ENCODE data around the gene MAP3K1. TPM values are rescaled to one million over a fixed set of nuclear protein-coding genes. Genes with fewer than 3 reads are reported as not detected.
"Not testable (repeated sequence)": the region's sequence is repeated elsewhere in the genome, so short reads cannot be mapped to it uniquely, and the experiment has no call there.

MAP3K1 gene
- total and polyA plus RNA-seq, 7 donors, result 3.0 to 12.5 (median 8.4) TPM

DNA sequence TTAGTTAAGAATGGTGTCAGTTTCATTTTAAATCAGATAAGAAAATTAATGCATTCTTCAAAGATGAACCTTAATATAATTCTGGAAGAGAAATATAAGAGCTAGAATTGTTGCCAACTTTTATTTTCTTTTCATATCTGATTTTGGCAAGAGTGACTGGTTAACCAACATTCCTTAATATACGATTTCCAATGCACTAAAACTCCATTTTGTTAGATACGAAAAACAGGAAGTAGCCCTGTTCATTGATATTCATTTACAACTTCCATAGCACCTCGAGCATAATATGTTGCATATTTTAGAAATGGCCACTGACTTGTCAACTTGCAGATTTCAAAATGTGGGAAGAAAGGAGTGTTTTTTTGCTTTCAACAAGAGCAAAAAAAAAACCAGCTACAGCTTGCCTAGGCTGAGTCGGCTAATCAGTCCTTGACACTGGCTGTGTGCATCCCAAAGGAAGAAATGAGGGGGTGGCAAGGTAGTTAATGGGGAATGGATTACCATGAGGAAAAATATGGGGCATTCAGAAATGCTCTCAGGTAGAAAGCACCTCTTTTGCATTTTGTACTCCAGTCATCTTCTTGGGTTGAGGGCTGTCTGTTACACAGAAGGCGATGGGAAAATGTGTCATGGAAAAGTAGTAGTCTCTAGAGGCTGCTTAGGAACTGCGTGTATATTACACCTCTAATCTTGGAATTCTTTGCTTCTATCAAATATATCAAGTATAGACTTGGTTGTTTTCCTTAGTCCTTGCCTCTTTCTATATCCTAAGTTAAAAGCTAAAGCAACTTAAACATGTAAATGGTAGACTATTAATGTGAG, 3.9 kb downstream of the MAP3K1 start:
- Histone ChIP-seq H3K27ac (peak overlapping the region in 3 of 4 donors; percentile 0 to 11 (median 4)), H3K9me3 (no peaks in the 10 kb centered on the region), H3K4me3 (peak overlapping the region in 1 of 4 donors; percentile 9), H3K4me1 (peaks cover 0 to 12% (median 5%) of the 10 kb centered on the region in 4 donors), H3K27me3 (no peaks in the 10 kb centered on the region), H3K36me3 (no peaks in the 10 kb centered on the region)
- 45 to 47% methylated on average over 6 of the region's 6 CpGs for WGBS, 2 donors
- no peak for DNase-seq
- intact Hi-C loops (cut with DNase I), result loop anchor here (5.0 to 10.0 kb wide), 5 partner anchors 88 to 824 kb away; partner anchors contain the start of genes GPBP1, IL6ST, MIER3 and SETD9
- TF ChIP-seq POLR2A (IDR thresholded peaks at IDR 0.05) (no peak), POLR2AphosphoS5 (IDR thresholded peaks at IDR 0.05) (no peak), EP300 (IDR thresholded peaks at IDR 0.05) (no peak)
- TF ChIP-seq, protein P1, sequence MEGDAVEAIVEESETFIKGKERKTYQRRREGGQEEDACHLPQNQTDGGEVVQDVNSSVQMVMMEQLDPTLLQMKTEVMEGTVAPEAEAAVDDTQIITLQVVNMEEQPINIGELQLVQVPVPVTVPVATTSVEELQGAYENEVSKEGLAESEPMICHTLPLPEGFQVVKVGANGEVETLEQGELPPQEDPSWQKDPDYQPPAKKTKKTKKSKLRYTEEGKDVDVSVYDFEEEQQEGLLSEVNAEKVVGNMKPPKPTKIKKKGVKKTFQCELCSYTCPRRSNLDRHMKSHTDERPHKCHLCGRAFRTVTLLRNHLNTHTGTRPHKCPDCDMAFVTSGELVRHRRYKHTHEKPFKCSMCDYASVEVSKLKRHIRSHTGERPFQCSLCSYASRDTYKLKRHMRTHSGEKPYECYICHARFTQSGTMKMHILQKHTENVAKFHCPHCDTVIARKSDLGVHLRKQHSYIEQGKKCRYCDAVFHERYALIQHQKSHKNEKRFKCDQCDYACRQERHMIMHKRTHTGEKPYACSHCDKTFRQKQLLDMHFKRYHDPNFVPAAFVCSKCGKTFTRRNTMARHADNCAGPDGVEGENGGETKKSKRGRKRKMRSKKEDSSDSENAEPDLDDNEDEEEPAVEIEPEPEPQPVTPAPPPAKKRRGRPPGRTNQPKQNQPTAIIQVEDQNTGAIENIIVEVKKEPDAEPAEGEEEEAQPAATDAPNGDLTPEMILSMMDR (IDR thresholded peaks at IDR 0.05), result no peak

DNA sequence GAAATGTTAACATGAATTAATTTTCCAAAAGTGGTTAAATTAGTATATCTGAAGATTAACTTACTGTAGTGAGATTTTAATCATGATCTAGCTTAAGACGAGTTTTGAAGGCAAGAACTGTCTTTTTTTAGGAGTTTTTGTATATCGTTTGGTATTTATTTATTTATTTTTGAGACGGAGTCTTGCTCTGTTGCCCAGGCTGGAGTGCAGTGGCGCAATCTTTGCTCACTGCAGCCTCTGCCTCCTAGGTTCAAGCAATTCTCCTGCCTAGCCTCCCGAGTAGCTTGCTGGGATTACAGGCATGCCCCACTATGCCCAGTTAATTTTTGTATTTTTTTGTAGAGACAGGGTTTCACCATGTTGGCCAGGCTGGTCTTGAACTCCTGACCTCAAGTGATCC, 6.5 kb downstream of the MAP3K1 start:
- DNase-seq, H3K27ac ChIP-seq, H3K4me3 ChIP-seq, H3K9me3 ChIP-seq, H3K27me3 ChIP-seq, H3K36me3 ChIP-seq: not testable (repeated sequence)
- H3K4me1 ChIP-seq, result peaks cover 0 to 10% (median 5%) of the 10 kb centered on the region in 4 donors
- intact Hi-C loops (cut with DNase I), result loop anchor here (10.0 kb wide), 1 partner anchor 757 kb away; no protein-coding TSS in a partner anchor
- 89 to 91% methylated on average over 5 of the region's 5 CpGs for WGBS, 2 donors

DNA sequence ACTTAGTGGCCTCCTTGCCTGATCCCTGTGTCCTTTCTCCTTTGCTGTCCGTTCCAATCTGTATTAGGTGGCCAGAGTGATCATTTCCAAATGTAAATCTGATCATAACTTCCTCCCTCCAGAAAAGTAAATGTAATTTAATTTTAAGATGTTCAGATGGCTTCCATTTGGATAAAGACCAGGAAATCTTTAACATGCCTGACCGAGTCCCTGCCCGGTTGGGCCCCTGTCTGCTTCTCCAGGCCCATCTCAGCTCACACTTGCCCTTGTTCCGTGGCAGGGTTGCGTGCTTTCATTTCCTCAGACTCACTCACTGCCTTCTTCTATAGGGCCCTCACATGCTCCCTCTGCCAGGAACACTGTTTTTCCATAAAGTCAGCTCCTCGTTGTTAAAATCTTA, 7.6 kb downstream of the MAP3K1 start:
- Histone ChIP-seq H3K4me3 (no peak overlapping the region), H3K27ac (no peak overlapping the region), H3K9me3 (no peaks in the 10 kb centered on the region), H3K4me1 (peaks cover 0 to 5% (median 2%) of the 10 kb centered on the region in 4 donors), H3K27me3 (no peaks in the 10 kb centered on the region), H3K36me3 (no peaks in the 10 kb centered on the region)
- intact Hi-C loops (cut with DNase I), result loop anchor here (10.0 kb wide), 1 partner anchor 758 kb away; no protein-coding TSS in a partner anchor
- no peak for DNase-seq
- TF ChIP-seq POLR2A (IDR thresholded peaks at IDR 0.05) (no peak), POLR2AphosphoS5 (IDR thresholded peaks at IDR 0.05) (no peak), EP300 (IDR thresholded peaks at IDR 0.05) (no peak)
- TF ChIP-seq, protein P1 (IDR thresholded peaks at IDR 0.05), result no peak
- WGBS, 2 donors, result 59 to 82% methylated on average over 6 of the region's 6 CpGs

DNA sequence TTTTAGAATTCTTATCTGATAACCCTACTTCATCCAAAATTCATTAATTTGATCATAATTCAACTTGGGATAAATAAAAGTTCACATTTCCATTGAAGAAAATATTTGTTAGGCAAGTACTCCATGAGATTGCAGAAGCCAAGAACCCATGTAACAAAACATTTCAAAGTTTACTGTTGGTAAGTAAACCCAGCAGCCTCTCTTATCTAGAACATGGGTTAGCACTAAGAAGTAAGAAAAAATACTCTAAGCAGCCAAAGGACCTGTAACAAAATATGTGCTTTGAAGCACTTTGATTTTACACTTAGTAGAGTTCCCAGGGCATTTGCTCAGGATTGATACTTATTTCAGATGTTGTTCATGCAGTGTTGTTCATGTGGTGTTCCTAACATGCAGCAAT, 8.7 kb downstream of the MAP3K1 start:
- TF ChIP-seq, protein P1 (IDR thresholded peaks at IDR 0.05), result no peak
- no peak for TF ChIP-seq EP300 (IDR thresholded peaks at IDR 0.05)
- intact Hi-C loops (cut with DNase I), result loop anchor here (10.0 kb wide), 1 partner anchor 759 kb away; no protein-coding TSS in a partner anchor
- Histone ChIP-seq H3K36me3 (no peaks in the 10 kb centered on the region), H3K27ac (no peak overlapping the region), H3K4me3 (no peak overlapping the region), H3K4me1 (peaks cover 0 to 5% (median 2%) of the 10 kb centered on the region in 4 donors), H3K27me3 (no peaks in the 10 kb centered on the region), H3K9me3 (no peaks in the 10 kb centered on the region)
- DNase-seq, result no peak

DNA sequence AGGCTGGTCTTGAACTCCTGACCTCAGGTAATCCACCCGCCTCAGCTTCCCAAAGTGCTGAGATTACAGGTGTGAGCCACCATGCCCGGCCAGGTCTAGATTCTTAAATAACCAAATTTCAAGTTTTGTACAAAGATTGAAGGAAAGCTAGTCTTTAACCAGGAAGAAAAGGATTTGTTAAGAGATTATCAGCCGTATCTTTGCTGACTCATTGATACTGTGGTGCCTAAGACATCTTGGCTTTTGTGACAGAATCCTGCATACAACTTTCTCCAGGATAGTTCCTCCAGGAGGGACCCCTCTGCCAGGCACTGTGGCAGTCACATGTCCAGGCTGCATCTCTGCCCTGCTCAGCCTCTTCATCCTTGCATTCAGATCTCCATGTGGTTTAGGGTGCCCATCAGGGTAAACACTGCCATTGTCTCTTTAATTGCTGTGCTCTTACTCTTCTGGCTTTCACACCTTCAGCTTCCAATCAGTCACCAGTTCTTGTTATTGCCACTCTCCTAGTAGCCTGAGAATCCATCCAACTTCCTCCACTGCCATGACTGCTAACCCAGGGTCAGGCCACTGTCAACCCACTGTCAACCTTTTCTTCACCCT, 10.0 kb downstream of the MAP3K1 start:
- DNase-seq, result no peak
- WGBS, 2 donors, result 84 to 90% methylated on average over 3 of the region's 3 CpGs
- no peak overlapping the region for H3K4me3 ChIP-seq
- intact Hi-C loops (cut with DNase I), result loop anchor here (10.0 kb wide), 1 partner anchor 761 kb away; no protein-coding TSS in a partner anchor
- no peak for TF ChIP-seq EP300 (IDR thresholded peaks at IDR 0.05)
- no peaks in the 10 kb centered on the region for H3K36me3 ChIP-seq
- H3K9me3 ChIP-seq, result no peaks in the 10 kb centered on the region
- H3K27ac ChIP-seq, result no peak overlapping the region
- H3K27me3 ChIP-seq, result no peaks in the 10 kb centered on the region
- peaks cover 0 to 17% (median 7%) of the 10 kb centered on the region in 4 donors for H3K4me1 ChIP-seq
